ENCODE data around the gene AQP11. TPM values are rescaled to one million over a fixed set of nuclear protein-coding genes. Genes with fewer than 3 reads are reported as not detected.

Gene AQP11
- total and polyA plus RNA-seq, 2 experiments from 2014 or later, result 0.43 to 1.1 TPM

DNA sequence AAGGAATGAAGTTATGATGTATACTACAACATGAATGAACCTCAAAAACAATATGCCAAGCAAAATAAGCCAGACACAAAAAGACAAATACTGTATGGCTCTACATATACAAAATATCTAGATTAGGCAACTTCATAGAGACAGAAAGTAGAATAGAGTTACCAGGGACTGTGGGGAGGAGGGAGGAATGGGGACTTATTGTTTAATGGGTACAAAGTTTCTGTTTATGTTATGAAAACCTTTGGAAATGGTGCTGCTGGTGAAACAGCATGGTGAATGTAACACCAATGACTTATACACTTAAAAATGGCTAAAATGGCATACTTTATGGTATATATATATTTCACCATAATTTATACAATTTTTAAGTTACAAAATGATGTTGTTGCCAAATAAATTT, 4.1 kb downstream of the AQP11 start:
- H3K36me3 ChIP-seq (ENCODE audit: low read depth), result no peaks in the 10 kb centered on the region
- H3K27me3 ChIP-seq (replicated peaks; ENCODE audit: insufficient read depth), result no peaks in the 10 kb centered on the region
- no peak for TF ChIP-seq EZH2 (IDR thresholded peaks at IDR 0.05; ENCODE audit: insufficient read depth, poor library complexity, severe bottlenecking)
- no peak for TF ChIP-seq EZH2phosphoT487 (IDR thresholded peaks at IDR 0.05; ENCODE audit: insufficient read depth, low read depth)
- H2AFZ ChIP-seq, result no peak overlapping the region
- no peak overlapping the region for H3K4me3 ChIP-seq
- H3K79me2 ChIP-seq (ENCODE audit: insufficient read depth), result no peaks in the 10 kb centered on the region
- no peak for DNase-seq
- H3K9me2 ChIP-seq (ENCODE audit: insufficient read depth), result no peaks in the 10 kb centered on the region
- no peak overlapping the region for H3K27ac ChIP-seq
- no peaks in the 10 kb centered on the region for H4K20me1 ChIP-seq (ENCODE audit: insufficient read depth)
- no peaks in the 10 kb centered on the region for H3K9me3 ChIP-seq (ENCODE audit: low read depth)
- 0 out of 2 replicates have a peak, but pooled peaks cover 8% of the 10 kb centered on the region for H3K4me1 ChIP-seq (ENCODE audit: insufficient read depth)
- no peak overlapping the region for H3K9ac ChIP-seq
- in situ Hi-C loops (cut with MboI), result no loop called here
- no peak overlapping the region for H3K4me2 ChIP-seq (ENCODE audit: unreplicated experiment)
- 0 out of 2 replicates have a peak, but pooled peaks cover 3% of the 10 kb centered on the region for H3F3A ChIP-seq (ENCODE audit: insufficient read depth)

DNA sequence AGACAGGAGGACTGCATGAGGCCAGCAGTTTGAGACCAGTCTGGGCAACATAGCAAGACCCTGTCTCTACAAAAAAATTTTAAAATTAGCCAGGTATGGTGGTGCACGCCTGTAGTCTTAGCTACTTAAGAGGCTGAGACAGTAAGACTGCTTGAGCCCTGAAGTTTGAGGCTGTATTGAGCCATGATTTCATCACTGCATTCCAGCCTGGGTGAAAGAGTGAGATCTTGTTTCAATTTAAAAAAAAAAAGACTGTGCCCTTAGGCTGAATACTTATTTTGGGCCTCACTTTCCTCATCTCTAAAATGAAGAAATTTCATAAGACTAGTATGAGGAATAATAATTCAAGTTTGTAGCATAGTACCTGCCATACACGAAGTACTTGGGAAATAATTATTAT, 6.9 kb downstream of the AQP11 start:
- no peaks in the 10 kb centered on the region for H3K27me3 ChIP-seq (replicated peaks; ENCODE audit: insufficient read depth)
- H3K4me3 ChIP-seq, result no peak overlapping the region
- no peak for TF ChIP-seq EZH2 (IDR thresholded peaks at IDR 0.05; ENCODE audit: insufficient read depth, poor library complexity, severe bottlenecking)
- WGBS, 2 experiments (ENCODE audit: low coverage in 1 of 2, low lambda C conversion rate in 2 of 2, missing lambda C conversion rate in 2 of 2), result 90 to 97% methylated on average over 2 of the region's 2 CpGs
- H3K36me3 ChIP-seq (ENCODE audit: low read depth), result no peaks in the 10 kb centered on the region
- no peak overlapping the region for H3K9ac ChIP-seq
- H3K4me2 ChIP-seq (ENCODE audit: unreplicated experiment), result no peak overlapping the region
- in situ Hi-C loops (cut with MboI), result no loop called here
- H3K27ac ChIP-seq, result no peak overlapping the region
- H3K4me1 ChIP-seq (ENCODE audit: insufficient read depth), result peaks cover 4% of the 10 kb centered on the region
- H2AFZ ChIP-seq, result no peak overlapping the region
- DNase-seq, result peak; percentile 65
- no peaks in the 10 kb centered on the region for H3K79me2 ChIP-seq (ENCODE audit: insufficient read depth)
- H3F3A ChIP-seq (ENCODE audit: insufficient read depth), result peaks cover 7% of the 10 kb centered on the region; the same call in 1 of the 2 replicates
- H3K9me3 ChIP-seq (ENCODE audit: low read depth), result no peaks in the 10 kb centered on the region
- no peaks in the 10 kb centered on the region for H3K9me2 ChIP-seq (ENCODE audit: insufficient read depth)
- no peaks in the 10 kb centered on the region for H4K20me1 ChIP-seq (ENCODE audit: insufficient read depth)

DNA sequence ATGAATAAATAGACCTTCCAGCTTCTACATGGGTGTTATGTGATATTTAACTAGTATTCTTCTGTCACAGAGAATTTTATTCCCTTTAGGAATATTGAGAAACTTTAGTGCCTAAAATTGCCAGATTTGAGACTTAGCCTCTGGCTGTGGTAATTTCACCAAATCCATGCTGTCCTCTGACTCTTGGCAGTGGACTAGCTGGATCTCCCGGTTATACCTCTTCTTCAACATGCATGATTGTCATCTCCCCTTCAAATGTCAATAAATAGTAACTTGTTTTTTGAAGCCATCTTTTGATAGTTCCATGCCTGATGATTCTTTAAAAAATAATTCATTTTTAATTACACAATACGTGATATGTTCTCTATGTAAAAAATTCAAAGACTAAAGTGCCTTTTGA, 8.4 kb downstream of the AQP11 start:
- TF ChIP-seq EZH2phosphoT487 (IDR thresholded peaks at IDR 0.05; ENCODE audit: insufficient read depth, low read depth) (no peak), EZH2 (IDR thresholded peaks at IDR 0.05; ENCODE audit: insufficient read depth, poor library complexity, severe bottlenecking) (no peak)
- H3K27ac ChIP-seq, result no peak overlapping the region
- in situ Hi-C loops (cut with MboI), result no loop called here
- H4K20me1 ChIP-seq (ENCODE audit: insufficient read depth), result no peaks in the 10 kb centered on the region
- no peak overlapping the region for H3K4me3 ChIP-seq
- H2AFZ ChIP-seq, result no peak overlapping the region
- H3K4me2 ChIP-seq (ENCODE audit: unreplicated experiment), result no peak overlapping the region
- 92 to 95% methylated on average over 2 of the region's 2 CpGs for WGBS, 2 experiments (ENCODE audit: low coverage in 1 of 2, low lambda C conversion rate in 2 of 2, missing lambda C conversion rate in 2 of 2)
- H3K9me3 ChIP-seq (ENCODE audit: low read depth), result no peaks in the 10 kb centered on the region
- no peak overlapping the region for H3K9ac ChIP-seq
- no peaks in the 10 kb centered on the region for H3K36me3 ChIP-seq (ENCODE audit: low read depth)
- H3F3A ChIP-seq (ENCODE audit: insufficient read depth), result peaks cover 22% of the 10 kb centered on the region
- no peaks in the 10 kb centered on the region for H3K27me3 ChIP-seq (replicated peaks; ENCODE audit: insufficient read depth)
- no peak for DNase-seq
- H3K79me2 ChIP-seq (ENCODE audit: insufficient read depth), result no peaks in the 10 kb centered on the region
- H3K4me1 ChIP-seq (ENCODE audit: insufficient read depth), result peaks cover 18% of the 10 kb centered on the region
- no peaks in the 10 kb centered on the region for H3K9me2 ChIP-seq (ENCODE audit: insufficient read depth)

DNA sequence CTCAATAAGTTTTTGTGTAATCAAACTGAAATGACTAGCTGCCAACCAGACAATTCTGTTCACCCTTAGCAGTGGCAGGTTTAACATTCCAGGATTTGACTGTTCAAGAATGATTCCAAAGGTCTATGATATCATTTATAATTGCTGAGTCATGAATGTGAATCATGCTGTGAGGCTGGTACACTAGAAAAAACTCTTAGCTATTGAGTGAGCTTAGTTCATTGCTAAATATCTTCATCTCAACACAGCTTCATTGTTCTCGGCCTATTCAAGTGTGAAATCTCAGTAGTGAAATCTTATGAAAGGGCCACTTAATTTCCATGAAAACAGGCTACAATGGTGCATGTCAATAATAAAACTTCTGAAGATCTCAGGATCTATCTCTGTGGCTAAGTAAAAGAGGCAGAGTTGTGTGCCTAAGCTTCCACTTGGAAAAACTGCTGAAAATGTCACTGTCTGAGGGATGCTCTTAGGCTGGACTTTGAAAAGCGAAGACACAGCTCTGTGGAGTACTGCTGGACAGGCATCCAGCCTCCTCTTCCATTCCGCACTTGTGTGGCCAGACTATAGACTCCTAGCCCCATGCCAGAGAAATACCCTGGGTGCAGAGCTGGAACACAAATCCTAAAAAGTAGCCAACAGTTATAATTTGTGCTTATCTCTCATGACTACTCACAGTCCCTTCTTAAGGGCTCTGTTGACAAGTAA, 12.8 kb downstream of the AQP11 start:
- no peaks in the 10 kb centered on the region for H3K27me3 ChIP-seq (replicated peaks; ENCODE audit: insufficient read depth)
- no peaks in the 10 kb centered on the region for H3K9me2 ChIP-seq (ENCODE audit: insufficient read depth)
- WGBS, 2 experiments (ENCODE audit: low coverage in 1 of 2, low lambda C conversion rate in 2 of 2, missing lambda C conversion rate in 2 of 2), result 41 to 46% methylated on average over 3 of the region's 3 CpGs
- no peaks in the 10 kb centered on the region for H3K9me3 ChIP-seq (ENCODE audit: low read depth)
- peaks cover 21% of the 10 kb centered on the region for H3K4me1 ChIP-seq (ENCODE audit: insufficient read depth)
- no peaks in the 10 kb centered on the region for H3K36me3 ChIP-seq (ENCODE audit: low read depth)
- H3K4me3 ChIP-seq, result no peak overlapping the region; the same call in 1 of the 2 replicates
- H3K9ac ChIP-seq, result peak overlapping the region; percentile 29
- no peak for TF ChIP-seq EZH2phosphoT487 (IDR thresholded peaks at IDR 0.05; ENCODE audit: insufficient read depth, low read depth)
- no peak for TF ChIP-seq EZH2 (IDR thresholded peaks at IDR 0.05; ENCODE audit: insufficient read depth, poor library complexity, severe bottlenecking)
- H3K79me2 ChIP-seq (ENCODE audit: insufficient read depth), result no peaks in the 10 kb centered on the region
- H2AFZ ChIP-seq, result no peak overlapping the region
- H3F3A ChIP-seq (ENCODE audit: insufficient read depth), result peaks cover 38% of the 10 kb centered on the region
- DNase-seq, result peak; percentile 89
- in situ Hi-C loops (cut with MboI), result no loop called here
- H4K20me1 ChIP-seq (ENCODE audit: insufficient read depth), result no peaks in the 10 kb centered on the region
- H3K27ac ChIP-seq, result peak overlapping the region; percentile 72
- H3K4me2 ChIP-seq (ENCODE audit: unreplicated experiment), result peak overlapping the region; percentile 42
